ENCODE measurements around the gene CXCR6. TPM values are rescaled to one million over a fixed set of nuclear protein-coding genes. Genes with fewer than 3 reads are reported as not detected.

CXCR6 gene
- total RNA-seq, 1 experiment from 2014 or later: not detected

DNA sequence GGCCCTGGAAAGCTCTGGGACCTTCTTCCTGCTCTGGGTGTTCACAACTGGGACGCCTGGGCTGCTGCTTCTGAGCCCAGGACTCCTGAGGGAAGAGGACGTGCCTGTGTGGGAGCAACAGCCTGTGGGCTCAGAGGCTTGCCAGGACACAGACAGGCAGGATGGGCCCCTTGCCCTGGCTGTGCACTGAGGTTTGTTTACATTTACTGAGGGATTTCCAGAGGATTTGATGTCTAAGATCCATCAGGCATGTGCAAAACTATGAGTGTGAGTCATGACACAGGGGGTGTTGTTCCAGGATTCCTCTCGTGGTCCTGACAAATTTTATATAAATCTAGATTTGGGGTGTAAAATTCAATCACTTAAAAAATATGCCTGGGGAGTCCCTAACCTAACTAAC lies 46.3 kb upstream of the CXCR6 start:
- Mint-ChIP-seq H3K27ac (no peak overlapping the region), H3K4me3 (no peak overlapping the region), H3K27me3 (ENCODE audit: low read depth) (peaks cover 2% of the 10 kb centered on the region; the same call in 1 of the 2 replicates), H3K36me3 (no peaks in the 10 kb centered on the region), H3K4me1 (peaks cover 6% of the 10 kb centered on the region; the same call in 1 of the 2 replicates), H3K9me3 (peaks cover 8% of the 10 kb centered on the region)
- TF ChIP-seq TCF7 (CRISPR knock-in tag; IDR thresholded peaks at IDR 0.05; ENCODE audit: low read depth) (no peak), ZBTB21 (CRISPR knock-in tag; IDR thresholded peaks at IDR 0.05; ENCODE audit: borderline replicate concordance) (no peak), EMX1 (CRISPR knock-in tag; IDR thresholded peaks at IDR 0.05) (no peak), ERG (CRISPR knock-in tag; IDR thresholded peaks at IDR 0.05) (no peak), ZNF232 (CRISPR knock-in tag; IDR thresholded peaks at IDR 0.05) (no peak), ATF1 (CRISPR knock-in tag; IDR thresholded peaks at IDR 0.05) (no peak), GRHL2 (CRISPR knock-in tag; IDR thresholded peaks at IDR 0.05; ENCODE audit: insufficient replicate concordance, severe bottlenecking) (no peak), RELA (CRISPR knock-in tag; IDR thresholded peaks at IDR 0.05; ENCODE audit: borderline replicate concordance) (no peak), CREM (CRISPR knock-in tag; IDR thresholded peaks at IDR 0.05) (no peak), FOXP1 (CRISPR knock-in tag; IDR thresholded peaks at IDR 0.05; ENCODE audit: borderline replicate concordance) (no peak)
- TF ChIP-seq, protein P1, sequence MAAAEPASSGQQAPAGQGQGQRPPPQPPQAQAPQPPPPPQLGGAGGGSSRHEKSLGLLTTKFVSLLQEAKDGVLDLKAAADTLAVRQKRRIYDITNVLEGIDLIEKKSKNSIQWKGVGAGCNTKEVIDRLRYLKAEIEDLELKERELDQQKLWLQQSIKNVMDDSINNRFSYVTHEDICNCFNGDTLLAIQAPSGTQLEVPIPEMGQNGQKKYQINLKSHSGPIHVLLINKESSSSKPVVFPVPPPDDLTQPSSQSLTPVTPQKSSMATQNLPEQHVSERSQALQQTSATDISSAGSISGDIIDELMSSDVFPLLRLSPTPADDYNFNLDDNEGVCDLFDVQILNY (CRISPR knock-in tag; IDR thresholded peaks at IDR 0.05): no peak
- POLR2A ChIA-PET: no interaction called here
- DNase-seq (ENCODE audit: low spot score) (no peak), ATAC-seq (no peak)
- CTCF ChIA-PET: no interaction called here

DNA sequence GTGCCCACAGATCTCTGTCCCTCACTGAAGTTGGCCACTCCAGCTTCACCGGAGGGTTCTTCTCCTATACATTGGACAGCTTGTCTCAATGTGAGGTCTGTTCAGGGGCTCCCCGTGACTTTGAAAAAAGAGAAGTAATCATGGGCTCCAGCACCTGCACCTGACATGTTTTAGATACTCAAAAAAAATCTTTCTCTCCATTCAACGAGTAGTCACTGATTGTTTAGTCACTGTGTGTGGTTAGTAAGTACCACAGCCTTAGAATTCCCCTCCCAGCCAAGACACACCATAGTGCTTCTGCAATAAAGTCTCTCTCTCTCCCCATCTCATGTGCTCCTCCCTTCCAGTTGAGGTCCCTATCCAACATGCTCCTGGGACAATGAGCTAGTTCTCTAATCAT lies 38.3 kb upstream of the CXCR6 start:
- H3K9me3 Mint-ChIP-seq: peaks cover 4% of the 10 kb centered on the region; the same call in 1 of the 2 replicates
- DNase-seq (ENCODE audit: low spot score): no peak
- no peak for TF ChIP-seq SMAD4 (CRISPR knock-in tag; IDR thresholded peaks at IDR 0.05)
- no peak for TF ChIP-seq FOXP1 (CRISPR knock-in tag; IDR thresholded peaks at IDR 0.05; ENCODE audit: borderline replicate concordance)
- TF ChIP-seq ZNF423 (CRISPR knock-in tag; IDR thresholded peaks at IDR 0.05): no peak
- TF ChIP-seq TEAD4 (CRISPR knock-in tag; IDR thresholded peaks at IDR 0.05): no peak
- TF ChIP-seq PRRX2 (CRISPR knock-in tag; IDR thresholded peaks at IDR 0.05): no peak
- TF ChIP-seq, protein P2, sequence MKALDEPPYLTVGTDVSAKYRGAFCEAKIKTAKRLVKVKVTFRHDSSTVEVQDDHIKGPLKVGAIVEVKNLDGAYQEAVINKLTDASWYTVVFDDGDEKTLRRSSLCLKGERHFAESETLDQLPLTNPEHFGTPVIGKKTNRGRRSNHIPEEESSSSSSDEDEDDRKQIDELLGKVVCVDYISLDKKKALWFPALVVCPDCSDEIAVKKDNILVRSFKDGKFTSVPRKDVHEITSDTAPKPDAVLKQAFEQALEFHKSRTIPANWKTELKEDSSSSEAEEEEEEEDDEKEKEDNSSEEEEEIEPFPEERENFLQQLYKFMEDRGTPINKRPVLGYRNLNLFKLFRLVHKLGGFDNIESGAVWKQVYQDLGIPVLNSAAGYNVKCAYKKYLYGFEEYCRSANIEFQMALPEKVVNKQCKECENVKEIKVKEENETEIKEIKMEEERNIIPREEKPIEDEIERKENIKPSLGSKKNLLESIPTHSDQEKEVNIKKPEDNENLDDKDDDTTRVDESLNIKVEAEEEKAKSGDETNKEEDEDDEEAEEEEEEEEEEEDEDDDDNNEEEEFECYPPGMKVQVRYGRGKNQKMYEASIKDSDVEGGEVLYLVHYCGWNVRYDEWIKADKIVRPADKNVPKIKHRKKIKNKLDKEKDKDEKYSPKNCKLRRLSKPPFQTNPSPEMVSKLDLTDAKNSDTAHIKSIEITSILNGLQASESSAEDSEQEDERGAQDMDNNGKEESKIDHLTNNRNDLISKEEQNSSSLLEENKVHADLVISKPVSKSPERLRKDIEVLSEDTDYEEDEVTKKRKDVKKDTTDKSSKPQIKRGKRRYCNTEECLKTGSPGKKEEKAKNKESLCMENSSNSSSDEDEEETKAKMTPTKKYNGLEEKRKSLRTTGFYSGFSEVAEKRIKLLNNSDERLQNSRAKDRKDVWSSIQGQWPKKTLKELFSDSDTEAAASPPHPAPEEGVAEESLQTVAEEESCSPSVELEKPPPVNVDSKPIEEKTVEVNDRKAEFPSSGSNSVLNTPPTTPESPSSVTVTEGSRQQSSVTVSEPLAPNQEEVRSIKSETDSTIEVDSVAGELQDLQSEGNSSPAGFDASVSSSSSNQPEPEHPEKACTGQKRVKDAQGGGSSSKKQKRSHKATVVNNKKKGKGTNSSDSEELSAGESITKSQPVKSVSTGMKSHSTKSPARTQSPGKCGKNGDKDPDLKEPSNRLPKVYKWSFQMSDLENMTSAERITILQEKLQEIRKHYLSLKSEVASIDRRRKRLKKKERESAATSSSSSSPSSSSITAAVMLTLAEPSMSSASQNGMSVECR (CRISPR knock-in tag; IDR thresholded peaks at IDR 0.05; ENCODE audit: borderline replicate concordance): no peak
- TF ChIP-seq, protein P3, sequence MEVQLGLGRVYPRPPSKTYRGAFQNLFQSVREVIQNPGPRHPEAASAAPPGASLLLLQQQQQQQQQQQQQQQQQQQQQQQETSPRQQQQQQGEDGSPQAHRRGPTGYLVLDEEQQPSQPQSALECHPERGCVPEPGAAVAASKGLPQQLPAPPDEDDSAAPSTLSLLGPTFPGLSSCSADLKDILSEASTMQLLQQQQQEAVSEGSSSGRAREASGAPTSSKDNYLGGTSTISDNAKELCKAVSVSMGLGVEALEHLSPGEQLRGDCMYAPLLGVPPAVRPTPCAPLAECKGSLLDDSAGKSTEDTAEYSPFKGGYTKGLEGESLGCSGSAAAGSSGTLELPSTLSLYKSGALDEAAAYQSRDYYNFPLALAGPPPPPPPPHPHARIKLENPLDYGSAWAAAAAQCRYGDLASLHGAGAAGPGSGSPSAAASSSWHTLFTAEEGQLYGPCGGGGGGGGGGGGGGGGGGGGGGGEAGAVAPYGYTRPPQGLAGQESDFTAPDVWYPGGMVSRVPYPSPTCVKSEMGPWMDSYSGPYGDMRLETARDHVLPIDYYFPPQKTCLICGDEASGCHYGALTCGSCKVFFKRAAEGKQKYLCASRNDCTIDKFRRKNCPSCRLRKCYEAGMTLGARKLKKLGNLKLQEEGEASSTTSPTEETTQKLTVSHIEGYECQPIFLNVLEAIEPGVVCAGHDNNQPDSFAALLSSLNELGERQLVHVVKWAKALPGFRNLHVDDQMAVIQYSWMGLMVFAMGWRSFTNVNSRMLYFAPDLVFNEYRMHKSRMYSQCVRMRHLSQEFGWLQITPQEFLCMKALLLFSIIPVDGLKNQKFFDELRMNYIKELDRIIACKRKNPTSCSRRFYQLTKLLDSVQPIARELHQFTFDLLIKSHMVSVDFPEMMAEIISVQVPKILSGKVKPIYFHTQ (CRISPR knock-in tag; IDR thresholded peaks at IDR 0.05): no peak
- no peak for TF ChIP-seq ZBTB21 (CRISPR knock-in tag; IDR thresholded peaks at IDR 0.05; ENCODE audit: borderline replicate concordance)
- no peak overlapping the region for H3K4me3 Mint-ChIP-seq
- no peaks in the 10 kb centered on the region for H3K27me3 Mint-ChIP-seq (ENCODE audit: low read depth)
- H3K27ac Mint-ChIP-seq: no peak overlapping the region
- ATAC-seq: no peak
- H3K4me1 Mint-ChIP-seq: no peaks in the 10 kb centered on the region
- H3K36me3 Mint-ChIP-seq: no peaks in the 10 kb centered on the region
- CTCF ChIA-PET: no interaction called here
- POLR2A ChIA-PET: no interaction called here

Data from WTC11 (cell line).